Skeletal muscle cell (primary cell): ENCODE results near the gene RBPJ.
"Not testable (repeated sequence)": the region's sequence is repeated elsewhere in the genome, so short reads cannot be mapped to it uniquely, and the experiment has no call there.

Source experiments
- DNase-seq: peaks from one replicate; pipeline ENCODE4 v3.0.0-alpha.2; 2010; ENCODE audit warnings: low read depth
- H3K4me3 ChIP-seq: 2 replicates; pipeline ENCODE4 v1.5.1; 2011; ENCODE audit warnings: low read depth, mild to moderate bottlenecking, control low read depth, low read length, moderate library complexity

The RBPJ gene

DNA sequence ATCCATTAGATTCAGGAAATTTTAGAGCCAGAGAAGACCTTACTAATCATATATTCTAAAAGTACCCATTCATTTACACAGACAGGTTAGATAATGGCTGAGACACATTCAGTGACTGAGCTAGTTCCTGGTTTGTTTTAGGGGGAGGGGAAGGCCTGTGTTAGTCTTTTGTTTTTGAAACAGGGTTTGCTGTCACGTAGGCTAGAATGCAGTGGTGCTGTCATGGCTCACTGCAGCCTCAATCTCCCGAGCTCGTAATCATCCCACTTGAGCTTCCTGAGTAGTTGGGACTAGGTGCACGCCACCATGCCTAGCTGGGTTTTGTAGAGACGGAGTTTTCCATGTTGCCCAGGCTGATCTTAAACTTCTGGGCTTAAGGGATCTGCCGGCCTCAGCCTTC, 10.1 kb downstream of the RBPJ start:
- no peak overlapping the region for H3K4me3 ChIP-seq
- DNase-seq: no peak

DNA sequence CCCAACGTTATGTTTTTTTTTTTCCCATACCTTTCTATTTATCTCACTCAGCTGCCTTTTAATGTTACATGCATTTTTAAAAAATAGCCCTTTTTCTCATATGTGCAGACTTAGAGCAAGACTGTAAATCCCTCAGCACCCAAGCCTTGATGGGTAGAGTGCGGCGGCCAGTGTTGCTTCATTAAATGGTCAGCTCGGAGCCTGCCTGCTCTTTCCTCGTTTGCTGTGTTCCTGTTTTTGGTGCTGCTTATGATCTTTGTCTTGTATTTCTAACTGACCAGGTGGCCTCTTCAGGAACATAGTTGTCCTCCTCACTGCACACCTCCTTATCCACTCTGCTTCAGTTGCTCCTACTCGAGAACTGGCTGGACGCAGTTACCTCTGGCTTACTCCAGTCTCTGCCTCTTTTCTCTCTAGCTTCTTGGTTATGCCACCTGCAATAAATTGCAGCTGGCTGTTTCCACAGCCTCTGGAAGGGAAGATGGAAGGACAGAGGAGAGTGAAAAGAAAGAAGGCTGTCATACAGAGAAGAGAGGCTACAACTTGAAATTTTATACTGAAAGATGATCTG, 10.7 kb downstream of the RBPJ start:
- DNase-seq: no peak
- H3K4me3 ChIP-seq: no peak overlapping the region

DNA sequence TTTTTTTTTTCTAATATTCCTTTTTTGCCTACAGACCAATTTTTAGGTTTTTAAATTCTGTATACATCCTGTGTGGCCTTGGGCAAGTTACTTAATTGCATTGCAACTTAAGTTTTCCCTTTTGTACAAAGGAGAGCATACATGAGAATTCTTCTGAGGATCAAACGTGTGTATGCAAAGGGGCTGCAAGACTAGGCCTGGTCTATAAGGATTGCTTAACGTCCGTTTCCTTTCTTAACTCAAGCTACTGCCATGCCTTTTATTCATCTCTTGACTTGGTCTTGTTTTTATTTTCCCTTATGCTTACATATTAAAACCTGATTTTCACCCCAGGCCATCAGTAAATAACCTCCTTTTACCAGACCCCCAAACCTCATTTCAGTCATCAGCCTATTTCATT, 13.6 kb downstream of the RBPJ start:
- DNase-seq: no peak
- H3K4me3 ChIP-seq: no peak overlapping the region

- H3K4me3 ChIP-seq: no peak overlapping the region
- no peak for DNase-seq
Observed at GRCh38 chr4:26337612-26338011, 16.8 kb downstream of the RBPJ start.

DNA sequence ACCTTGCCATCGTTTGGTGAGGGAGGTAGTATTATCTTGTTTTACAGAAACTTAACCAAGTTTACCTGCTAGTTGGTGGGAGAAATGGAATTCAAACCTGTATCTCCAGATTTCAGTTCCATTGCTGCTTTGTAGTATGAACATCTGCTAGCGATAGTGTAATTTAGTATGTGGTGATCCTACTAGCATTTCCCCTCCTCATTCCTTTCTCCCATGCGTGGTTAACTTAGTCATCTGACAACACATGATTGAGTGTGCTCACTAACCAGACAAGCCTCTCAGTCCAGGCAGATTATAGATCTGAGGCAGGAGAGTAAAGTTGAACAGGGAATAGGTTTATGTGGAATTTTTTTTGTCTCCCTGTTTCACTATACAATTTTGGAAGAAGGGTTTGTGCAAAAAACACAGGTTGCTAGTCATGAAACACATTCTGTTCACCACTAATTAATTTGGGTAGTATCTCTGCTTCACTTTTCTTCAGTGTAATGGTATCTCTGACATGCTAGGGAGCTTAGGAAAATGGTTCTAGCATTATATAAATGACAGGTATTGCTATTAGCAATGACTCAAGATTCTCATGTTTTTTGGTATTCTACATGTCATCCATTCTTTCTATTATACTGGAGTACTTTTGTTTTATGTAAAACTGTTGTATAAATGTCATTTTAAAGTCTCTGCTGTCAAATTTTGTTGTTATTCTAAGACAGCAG, 21.7 kb downstream of the RBPJ start:
- no peak overlapping the region for H3K4me3 ChIP-seq
- DNase-seq: peak; percentile 65

DNA sequence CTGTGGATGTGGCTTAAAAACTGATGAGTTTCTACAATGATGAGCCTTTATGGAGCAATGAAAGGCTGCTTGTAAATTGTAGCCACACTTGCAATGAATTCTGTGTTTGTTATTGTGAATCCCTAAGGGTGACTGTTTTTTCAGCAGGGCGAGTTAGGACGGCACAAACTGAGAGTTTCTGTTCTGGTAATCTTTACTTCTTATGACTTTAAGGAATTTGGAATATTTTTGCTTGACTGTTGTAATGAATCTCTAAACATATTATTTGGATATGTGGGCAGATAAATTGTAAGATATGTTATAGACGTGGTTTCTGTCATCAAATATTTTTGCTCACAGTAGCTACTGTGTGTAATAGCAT, 22.2 kb downstream of the RBPJ start:
- H3K4me3 ChIP-seq: no peak overlapping the region
- DNase-seq: no peak

DNA sequence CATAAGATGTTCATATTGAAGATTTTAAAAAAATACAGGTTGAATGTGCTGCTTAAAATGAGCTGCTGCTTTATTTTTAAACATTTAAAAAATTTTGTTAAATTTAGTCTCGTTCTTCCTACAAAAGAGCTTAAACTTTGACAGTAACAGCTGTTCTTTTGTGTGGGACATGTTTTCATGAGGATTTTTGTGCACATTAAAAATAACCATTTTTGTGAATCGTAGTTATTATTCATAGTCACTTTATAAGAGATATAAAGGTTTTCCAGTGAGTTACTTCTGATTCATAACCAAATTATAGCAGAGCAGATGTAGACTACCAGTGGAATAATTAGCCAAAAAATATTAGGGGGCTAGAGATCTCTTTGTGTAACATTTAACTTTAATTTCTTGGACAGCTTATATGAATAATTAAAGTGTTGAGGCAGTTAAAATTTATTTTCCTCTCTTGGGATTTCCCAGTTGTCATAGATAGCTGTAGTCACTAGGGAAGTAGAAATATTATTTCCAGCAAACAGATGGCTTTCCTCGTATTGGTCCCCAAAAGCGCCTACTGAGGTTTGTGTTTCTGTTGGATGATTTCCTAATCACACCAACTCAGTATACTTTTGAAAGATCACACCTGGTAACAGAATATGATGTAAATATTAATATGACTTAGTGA, 24.2 kb downstream of the RBPJ start:
- H3K4me3 ChIP-seq: no peak overlapping the region
- DNase-seq: no peak

DNA sequence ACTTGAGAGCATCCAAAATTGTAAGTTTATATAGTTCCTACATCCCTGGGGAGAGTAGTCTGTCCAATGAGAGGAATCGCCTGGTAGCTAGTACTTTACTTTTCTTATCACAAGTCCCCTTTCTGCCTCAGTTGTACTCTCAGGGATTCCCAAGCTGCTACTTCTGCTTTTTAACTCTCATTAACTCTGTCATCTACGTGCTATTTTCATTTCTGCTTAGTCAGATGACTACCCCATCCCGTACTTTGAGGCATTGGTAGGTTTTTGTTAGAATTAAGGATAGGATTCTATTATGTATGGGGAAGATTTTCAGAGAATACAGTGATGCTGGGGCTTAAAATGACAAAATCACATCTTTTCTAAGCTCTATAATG, 24.7 kb downstream of the RBPJ start:
- DNase-seq: no peak
- no peak overlapping the region for H3K4me3 ChIP-seq

GRCh38 chr4:26346203-26346620, 25.4 kb downstream of the RBPJ start:
- H3K4me3 ChIP-seq: no peak overlapping the region
- no peak for DNase-seq

DNA sequence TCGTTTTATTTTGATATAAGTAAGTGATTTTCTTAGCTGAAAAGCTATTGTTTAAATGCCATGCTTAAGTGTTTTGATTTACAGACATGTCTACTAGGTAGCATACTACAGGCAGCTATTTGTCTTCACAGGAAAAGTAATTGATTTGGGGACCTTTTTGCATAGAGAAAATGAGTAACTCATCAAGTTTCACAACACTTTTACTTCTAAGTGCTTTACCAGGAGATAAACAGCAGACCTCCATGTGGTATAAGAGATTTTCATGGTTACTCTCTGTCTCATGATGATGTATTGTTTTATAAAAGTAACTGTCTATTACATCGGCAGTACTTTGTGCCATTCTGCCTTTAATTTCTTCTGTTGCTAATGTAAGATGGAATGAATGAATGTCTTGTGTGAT, 28.7 kb downstream of the RBPJ start:
- no peak for DNase-seq
- H3K4me3 ChIP-seq: no peak overlapping the region

DNA sequence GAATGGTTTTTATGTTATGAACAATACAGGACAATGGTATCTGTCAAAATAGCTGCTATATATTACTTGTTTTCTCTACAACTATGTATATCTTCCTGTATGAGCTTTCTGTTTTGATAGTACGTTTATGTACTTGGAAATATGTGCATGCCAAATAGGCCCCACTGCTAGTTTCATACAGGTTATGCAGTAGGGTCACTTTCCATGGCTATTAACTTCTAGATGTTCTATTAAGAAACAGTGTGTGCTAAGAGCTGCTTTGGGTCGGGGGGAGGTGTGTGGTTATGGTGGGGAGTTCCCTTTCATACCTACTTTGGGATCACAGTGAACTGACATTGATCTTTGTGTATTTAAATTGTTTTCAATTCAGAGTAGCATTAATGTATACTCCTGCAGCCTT, 30.9 kb downstream of the RBPJ start:
- no peak for DNase-seq

DNA sequence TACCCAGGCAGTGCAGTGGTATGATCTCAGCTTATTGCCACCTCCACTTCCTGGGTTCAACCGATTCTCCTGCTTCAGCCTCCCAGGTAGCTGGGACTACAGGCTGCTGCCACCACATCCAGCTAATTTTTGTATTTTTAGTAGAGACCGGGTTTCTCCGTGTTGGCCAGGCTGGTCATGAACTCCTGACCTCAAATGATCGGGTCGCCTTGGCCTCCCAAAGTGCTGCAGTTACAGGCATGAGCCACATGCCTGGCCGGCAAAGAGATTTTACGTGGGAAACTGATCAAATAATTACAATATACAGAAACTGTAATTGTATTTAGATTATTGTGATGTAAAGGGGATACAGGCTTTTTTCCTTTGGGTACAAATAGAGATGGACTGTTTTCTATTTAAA, 33.7 kb downstream of the RBPJ start:
- no peak overlapping the region for H3K4me3 ChIP-seq
- DNase-seq: no peak

More for the DNA sequence above, 30.9 kb downstream of the RBPJ start:
- H3K4me3 ChIP-seq: no peak overlapping the region

GRCh38 chr4:26355392-26356052, 34.7 kb downstream of the RBPJ start:
- H3K4me3 ChIP-seq: no peak overlapping the region
- DNase-seq: no peak

GRCh38 chr4:26356081-26356501, 35.3 kb downstream of the RBPJ start:
- DNase-seq: no peak
- no peak overlapping the region for H3K4me3 ChIP-seq

- DNase-seq, H3K4me3 ChIP-seq: not testable (repeated sequence)
Observed at GRCh38 chr4:26359521-26359920, 38.7 kb downstream of the RBPJ start.

GRCh38 chr4:26360273-26360672, 39.5 kb downstream of the RBPJ start:
- H3K4me3 ChIP-seq: no peak overlapping the region
- DNase-seq: no peak

DNA sequence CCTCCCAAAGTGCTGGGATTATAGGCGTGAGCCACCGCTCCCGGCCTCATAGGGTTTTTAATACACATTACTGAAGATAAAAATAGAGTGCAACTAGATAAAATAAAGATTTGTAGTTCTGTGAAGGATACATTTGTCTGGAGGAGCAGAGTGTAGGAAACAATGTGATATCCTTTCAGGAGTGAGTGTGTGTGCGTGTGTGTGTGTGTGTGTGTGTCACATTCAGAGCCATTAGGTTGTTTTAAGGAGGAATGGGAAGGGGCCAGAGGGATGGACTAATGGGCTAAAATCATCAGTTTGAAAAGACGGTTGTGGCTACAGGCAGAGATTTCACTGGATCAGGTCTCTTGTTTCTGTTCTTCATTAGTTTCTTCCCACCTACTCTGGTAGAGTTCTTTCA, 40.0 kb downstream of the RBPJ start:
- no peak overlapping the region for H3K4me3 ChIP-seq
- DNase-seq: no peak

DNA sequence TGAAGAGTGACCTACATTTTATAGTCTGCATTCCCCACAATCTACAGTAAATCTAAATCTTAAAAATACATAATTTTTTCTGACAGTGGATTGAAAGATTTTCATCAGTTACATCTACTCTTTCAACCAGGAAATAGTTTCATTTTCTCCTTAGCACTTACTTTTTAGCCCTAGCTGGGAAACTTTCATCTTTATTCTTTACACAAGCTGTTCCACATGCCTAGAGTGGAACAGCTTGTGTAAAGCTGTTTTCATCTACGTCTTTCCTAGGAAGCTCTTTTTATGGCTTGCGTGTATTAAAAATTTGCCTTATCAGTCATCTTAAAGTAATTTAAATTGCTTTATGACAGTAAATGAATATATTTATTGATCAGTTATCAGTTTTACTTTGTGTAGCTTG, 40.5 kb downstream of the RBPJ start:
- no peak overlapping the region for H3K4me3 ChIP-seq

GRCh38 chr4:26362745-26363439, 42.1 kb downstream of the RBPJ start:
- no peak overlapping the region for H3K4me3 ChIP-seq
- no peak for DNase-seq

More for the DNA sequence above, 40.5 kb downstream of the RBPJ start:
- no peak for DNase-seq

- DNase-seq: no peak
Observed at GRCh38 chr4:26365537-26366150, 44.8 kb downstream of the RBPJ start.

More at GRCh38 chr4:26365537-26366150, 44.8 kb downstream of the RBPJ start:
- no peak overlapping the region for H3K4me3 ChIP-seq
